Adipocyte (in vitro differentiated cells): ENCODE data around the gene NAV2.
A peak's percentile ranks its signal among the peaks of the same experiment; 100 is the strongest.
"Not testable (repeated sequence)": the region's sequence is repeated elsewhere in the genome, so short reads cannot be mapped to it uniquely, and the experiment has no call there.

Experiments
- DNase-seq: peaks from one replicate; pipeline ENCODE4 v3.0.0-alpha.2; 2015; ENCODE audit warnings: low read depth
- H3K27me3 ChIP-seq: replicated peaks from 2 replicates; pipeline ENCODE4 v1.7.0; 2013; ENCODE audit warnings: mild to moderate bottlenecking, low read length, moderate library complexity; ENCODE audit not compliant: control insufficient read depth, insufficient read depth
- H3K36me3 ChIP-seq: 2 replicates; pipeline ENCODE4 v1.7.0; 2013; ENCODE audit warnings: low read length, mild to moderate bottlenecking, moderate library complexity; ENCODE audit not compliant: control insufficient read depth, insufficient read depth, severe bottlenecking
- H3K4me1 ChIP-seq: 2 replicates; pipeline ENCODE4 v1.7.0; 2013; ENCODE audit warnings: mild to moderate bottlenecking, low read length, moderate library complexity; ENCODE audit not compliant: control insufficient read depth, insufficient read depth
- H3K4me3 ChIP-seq: 2 replicates; pipeline ENCODE4 v1.7.0; 2013; ENCODE audit warnings: mild to moderate bottlenecking, low read length, moderate library complexity
- H3K9ac ChIP-seq: 2 replicates; pipeline ENCODE4 v1.7.0; 2013; ENCODE audit warnings: mild to moderate bottlenecking, low read length, moderate library complexity
- H3K9me3 ChIP-seq: 2 replicates; pipeline ENCODE4 v1.7.0; 2013; ENCODE audit warnings: mild to moderate bottlenecking, low read length, moderate library complexity; ENCODE audit not compliant: control insufficient read depth

Gene NAV2

GRCh38 chr11:19892387-19892786 is 179.8 kb downstream of the NAV2 start:
- Histone ChIP-seq H3K27me3 (no peaks in the 10 kb centered on the region), H3K4me3 (no peak overlapping the region), H3K9ac (no peak overlapping the region), H3K4me1 (peaks cover 16% of the 10 kb centered on the region), H3K36me3 (peaks cover 81% of the 10 kb centered on the region), H3K9me3 (no peaks in the 10 kb centered on the region)
- DNase-seq, result no peak

- H3K4me1 ChIP-seq, result peaks cover 16% of the 10 kb centered on the region
Observed at GRCh38 chr11:19892876-19893275, 180.2 kb downstream of the NAV2 start.

GRCh38 chr11:19894404-19894803 is 181.8 kb downstream of the NAV2 start:
- H3K36me3 ChIP-seq, result peaks cover 85% of the 10 kb centered on the region
- DNase-seq, result no peak
- H3K9me3 ChIP-seq, result no peaks in the 10 kb centered on the region
- H3K4me1 ChIP-seq, result peaks cover 16% of the 10 kb centered on the region
- H3K9ac ChIP-seq, result no peak overlapping the region
- no peaks in the 10 kb centered on the region for H3K27me3 ChIP-seq
- no peak overlapping the region for H3K4me3 ChIP-seq

More at GRCh38 chr11:19892876-19893275, 180.2 kb downstream of the NAV2 start:
- Histone ChIP-seq H3K4me3 (no peak overlapping the region), H3K36me3 (peaks cover 85% of the 10 kb centered on the region), H3K9ac (no peak overlapping the region), H3K9me3 (no peaks in the 10 kb centered on the region), H3K27me3 (no peaks in the 10 kb centered on the region)
- DNase-seq, result peak; percentile 51

GRCh38 chr11:19895037-19895436 is 182.4 kb downstream of the NAV2 start:
- DNase-seq, H3K9ac ChIP-seq, H3K4me3 ChIP-seq, H3K27me3 ChIP-seq, H3K9me3 ChIP-seq: not testable (repeated sequence)
- Histone ChIP-seq H3K4me1 (peaks cover 15% of the 10 kb centered on the region), H3K36me3 (peaks cover 84% of the 10 kb centered on the region)

GRCh38 chr11:19895776-19896175 is 183.1 kb downstream of the NAV2 start:
- Histone ChIP-seq H3K27me3 (no peaks in the 10 kb centered on the region), H3K4me3 (no peak overlapping the region), H3K4me1 (peaks cover 8% of the 10 kb centered on the region), H3K36me3 (peaks cover 84% of the 10 kb centered on the region), H3K9me3 (no peaks in the 10 kb centered on the region), H3K9ac (no peak overlapping the region)
- DNase-seq, result no peak

GRCh38 chr11:19903620-19904069 is 191.0 kb downstream of the NAV2 start:
- Histone ChIP-seq H3K27me3 (no peaks in the 10 kb centered on the region), H3K9me3 (no peaks in the 10 kb centered on the region), H3K9ac (peak overlapping the region; percentile 35), H3K36me3 (peaks cover 71% of the 10 kb centered on the region), H3K4me3 (no peak overlapping the region), H3K4me1 (peaks cover 23% of the 10 kb centered on the region)
- peak; percentile 95 for DNase-seq

GRCh38 chr11:19905280-19905853 is 192.7 kb downstream of the NAV2 start:
- Histone ChIP-seq H3K9ac (no peak overlapping the region), H3K4me3 (no peak overlapping the region), H3K4me1 (peaks cover 23% of the 10 kb centered on the region), H3K36me3 (peaks cover 54% of the 10 kb centered on the region), H3K27me3 (no peaks in the 10 kb centered on the region), H3K9me3 (no peaks in the 10 kb centered on the region)
- peak; percentile 84 for DNase-seq

GRCh38 chr11:19906126-19906525 is 193.5 kb downstream of the NAV2 start:
- H3K9me3 ChIP-seq, result no peaks in the 10 kb centered on the region
- H3K9ac ChIP-seq, result no peak overlapping the region
- peaks cover 47% of the 10 kb centered on the region for H3K36me3 ChIP-seq
- no peaks in the 10 kb centered on the region for H3K27me3 ChIP-seq
- H3K4me3 ChIP-seq, result no peak overlapping the region
- peaks cover 26% of the 10 kb centered on the region for H3K4me1 ChIP-seq
- DNase-seq, result no peak

GRCh38 chr11:19907008-19907579 is 194.5 kb downstream of the NAV2 start:
- Histone ChIP-seq H3K9me3 (no peaks in the 10 kb centered on the region), H3K4me1 (peaks cover 20% of the 10 kb centered on the region), H3K4me3 (no peak overlapping the region), H3K36me3 (peaks cover 38% of the 10 kb centered on the region), H3K27me3 (no peaks in the 10 kb centered on the region), H3K9ac (no peak overlapping the region)
- DNase-seq, result no peak

- H3K4me1 ChIP-seq, result peaks cover 25% of the 10 kb centered on the region
- no peaks in the 10 kb centered on the region for H3K27me3 ChIP-seq
- DNase-seq, result no peak
- H3K9ac ChIP-seq, result no peak overlapping the region
- no peak overlapping the region for H3K4me3 ChIP-seq
- no peaks in the 10 kb centered on the region for H3K9me3 ChIP-seq
- H3K36me3 ChIP-seq, result peaks cover 32% of the 10 kb centered on the region
Observed at GRCh38 chr11:19907839-19908238, 195.2 kb downstream of the NAV2 start.

- Histone ChIP-seq H3K36me3 (peaks cover 39% of the 10 kb centered on the region), H3K4me1 (peaks cover 22% of the 10 kb centered on the region), H3K9me3 (no peaks in the 10 kb centered on the region), H3K4me3 (no peak overlapping the region), H3K9ac (no peak overlapping the region), H3K27me3 (no peaks in the 10 kb centered on the region)
- DNase-seq, result no peak
Observed at GRCh38 chr11:19910931-19911330, 198.3 kb downstream of the NAV2 start.
